Right lung (tissue), 5 donors: ENCODE data around the gene ACOT7. TPM values are rescaled to one million over a fixed set of nuclear protein-coding genes. Genes with fewer than 3 reads are reported as not detected.
"Not testable (repeated sequence)": the region's sequence is repeated elsewhere in the genome, so short reads cannot be mapped to it uniquely, and the experiment has no call there.

Source experiments
- DNase-seq, 2 donors: peaks; one replicate each; pipeline ENCODE4 v3.0.0-alpha.2; 2013
- polyA plus RNA-seq, 5 donors: library from polyadenylated mRNA; unstranded; fragments of 120-200 nt; gene quantifications; one replicate each; pipeline versions ENCODE4 v1.2.1 to v1.2.3, GENCODE V29; 2013; ENCODE audit warnings: inconsistent platforms in 1 of 5, low replicate concordance in 1 of 5; ENCODE audit not compliant: insufficient read length in 5 of 5, insufficient read depth in 1 of 5

ACOT7 gene
- polyA plus RNA-seq, 5 donors = 11.7 to 17.0 (median 14.4) TPM

DNA sequence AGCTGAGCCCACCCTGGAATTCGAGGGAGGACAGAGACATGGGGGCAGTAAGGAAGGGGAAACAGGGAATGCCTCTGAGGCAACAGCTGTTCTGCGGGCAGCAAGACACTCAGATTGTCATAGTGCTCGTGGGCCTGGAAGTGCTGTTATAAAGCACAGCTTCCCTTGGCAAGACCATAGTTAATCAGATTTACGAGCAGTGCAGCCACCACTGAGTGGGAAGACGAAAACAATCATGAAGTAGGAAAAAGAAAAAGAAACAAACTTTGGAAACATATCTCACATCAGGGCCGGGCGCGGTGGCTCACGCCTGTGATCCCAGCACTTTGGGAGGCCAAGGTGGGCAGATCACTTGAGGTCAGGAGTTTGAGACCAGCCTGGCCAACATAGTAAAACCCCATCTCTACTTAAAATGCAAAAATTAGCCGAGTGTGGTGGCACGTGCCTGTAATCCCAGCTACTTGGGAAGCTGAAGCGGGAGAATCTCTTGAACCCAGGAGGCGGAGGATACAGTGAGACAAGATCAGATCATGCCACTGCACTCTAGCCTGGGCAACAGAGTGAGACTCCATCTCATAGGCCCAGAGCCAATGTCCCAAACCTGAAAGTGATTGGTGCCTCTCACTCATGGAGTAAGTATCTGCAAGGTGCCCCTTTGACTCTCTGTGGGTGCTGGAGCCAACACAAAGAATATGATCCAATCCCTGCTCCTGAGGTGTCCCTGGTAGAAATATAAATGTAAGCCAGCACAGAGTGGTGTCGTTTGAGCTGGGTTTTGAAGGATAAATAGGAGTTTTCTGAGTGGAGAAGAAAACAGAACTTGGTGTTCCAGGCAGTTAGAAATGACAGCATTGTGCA, 77.1 kb downstream of the ACOT7 start:
- no peak for DNase-seq

GRCh38 chr1:6314503-6314902, 79.1 kb downstream of the ACOT7 start:
- DNase-seq = no peak

GRCh38 chr1:6313393-6314200, 80.0 kb downstream of the ACOT7 start:
- DNase-seq = no peak

DNA sequence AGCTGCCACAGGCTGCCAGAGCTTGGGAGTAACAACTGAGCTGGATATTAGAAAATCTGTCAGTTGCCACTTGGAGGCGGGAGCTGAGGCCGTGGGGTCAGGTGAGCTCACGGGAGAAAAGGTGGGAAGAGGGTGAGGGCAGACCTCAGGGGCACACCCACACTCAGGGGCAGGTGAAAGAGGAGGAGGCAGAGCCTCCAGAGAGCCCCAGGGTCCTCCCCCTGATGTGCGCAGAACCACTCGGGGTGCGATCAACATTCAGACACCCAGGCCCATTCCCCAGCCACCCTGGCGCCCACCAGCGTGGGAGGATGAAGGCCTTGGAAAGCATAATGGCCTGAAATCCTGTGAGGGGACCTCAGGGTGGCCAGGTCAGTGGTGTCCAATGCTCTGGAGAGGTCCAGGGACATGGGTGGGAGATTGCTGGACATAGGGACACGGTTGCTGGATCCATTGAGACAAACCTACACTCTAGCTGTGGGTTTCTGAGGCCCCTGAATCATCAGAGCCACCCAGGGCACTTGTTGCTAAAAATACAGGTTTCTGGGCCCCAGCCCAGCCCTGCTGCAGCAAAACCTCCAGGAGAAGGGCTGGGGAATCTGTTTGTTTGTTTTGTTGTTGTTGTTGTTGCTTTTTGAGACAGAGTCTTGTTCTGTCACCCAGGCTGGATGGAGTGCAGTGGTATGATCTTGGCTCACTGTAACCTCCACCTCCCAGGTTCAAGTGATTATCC, 83.3 kb downstream of the ACOT7 start:
- DNase-seq = no peak

DNA sequence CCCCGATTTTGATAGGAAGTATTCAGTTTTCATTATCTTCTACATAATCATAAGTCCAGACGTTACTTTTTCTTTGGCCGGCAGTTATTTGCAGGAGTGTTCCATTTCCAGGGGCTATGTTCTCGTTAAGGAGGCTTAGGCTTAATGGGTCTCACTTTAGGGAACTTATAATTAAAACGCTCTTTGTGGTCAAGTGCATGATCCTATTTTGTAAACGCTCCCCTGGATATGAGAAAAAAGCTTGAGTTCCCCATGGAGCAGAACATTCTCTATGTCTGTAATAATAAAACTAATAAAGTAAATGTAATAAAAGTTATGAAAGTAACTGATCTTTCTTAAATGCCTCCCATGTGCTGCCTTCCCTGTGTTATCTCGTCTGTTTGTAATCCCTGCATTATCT, 84.0 kb downstream of the ACOT7 start:
- DNase-seq = no peak

DNA sequence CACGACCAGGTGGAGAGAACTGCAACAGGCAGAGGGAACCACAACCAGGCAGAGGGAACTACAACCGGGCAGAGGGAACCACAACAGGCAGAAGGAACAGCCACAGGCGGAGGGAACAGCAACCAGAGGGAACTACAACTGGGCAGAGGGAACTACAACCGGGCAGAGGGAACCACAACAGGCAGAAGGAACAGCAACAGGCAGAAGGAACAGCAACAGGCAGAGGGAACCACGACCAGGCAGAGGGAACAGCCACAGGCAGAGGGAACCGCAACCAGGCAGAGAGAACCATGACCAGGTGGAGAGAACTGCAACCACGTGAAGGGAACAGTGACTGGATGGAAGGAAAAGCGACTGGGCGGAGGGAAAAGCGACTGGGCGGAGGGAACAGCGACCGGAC, 85.1 kb downstream of the ACOT7 start:
- DNase-seq = no peak

DNA sequence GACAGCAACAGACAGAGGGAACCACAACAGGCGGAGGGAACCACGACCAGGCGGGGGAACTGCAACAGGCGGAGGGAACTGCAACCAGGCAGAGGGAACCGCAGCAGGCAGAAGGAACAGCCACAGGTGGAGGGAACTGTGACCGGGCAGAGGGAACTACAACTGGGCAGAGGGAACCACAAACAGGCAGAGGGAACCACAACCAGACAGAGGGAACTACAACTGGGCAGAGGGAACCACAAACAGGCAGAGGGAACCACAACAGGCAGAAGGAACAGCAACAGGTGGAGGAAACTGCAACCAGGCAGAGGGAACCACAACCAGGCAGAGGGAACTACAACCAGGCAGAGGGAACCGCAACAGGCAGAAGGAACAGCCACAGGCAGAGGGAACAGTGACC, 85.9 kb downstream of the ACOT7 start:
- not testable (repeated sequence) for DNase-seq

DNA sequence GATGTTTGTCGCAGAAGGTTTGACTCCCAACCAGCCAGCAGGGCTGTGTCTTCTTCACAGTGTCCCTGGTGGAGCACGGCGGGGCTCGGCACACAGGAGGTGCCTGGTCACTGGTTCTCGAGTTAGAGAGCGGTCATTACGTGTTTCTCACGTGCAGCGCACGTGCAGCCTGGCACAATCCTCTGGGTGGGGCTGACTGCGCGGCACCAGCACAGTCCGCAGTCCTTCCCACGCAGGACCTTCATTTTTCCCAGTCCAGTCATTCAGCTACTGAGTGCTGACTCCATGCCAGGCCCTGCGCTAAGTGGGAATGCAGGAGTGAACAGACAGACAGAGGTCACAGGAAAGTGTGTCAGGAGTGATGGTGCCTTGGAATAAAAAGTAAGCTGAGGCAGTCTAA, 86.5 kb downstream of the ACOT7 start:
- DNase-seq = no peak

DNA sequence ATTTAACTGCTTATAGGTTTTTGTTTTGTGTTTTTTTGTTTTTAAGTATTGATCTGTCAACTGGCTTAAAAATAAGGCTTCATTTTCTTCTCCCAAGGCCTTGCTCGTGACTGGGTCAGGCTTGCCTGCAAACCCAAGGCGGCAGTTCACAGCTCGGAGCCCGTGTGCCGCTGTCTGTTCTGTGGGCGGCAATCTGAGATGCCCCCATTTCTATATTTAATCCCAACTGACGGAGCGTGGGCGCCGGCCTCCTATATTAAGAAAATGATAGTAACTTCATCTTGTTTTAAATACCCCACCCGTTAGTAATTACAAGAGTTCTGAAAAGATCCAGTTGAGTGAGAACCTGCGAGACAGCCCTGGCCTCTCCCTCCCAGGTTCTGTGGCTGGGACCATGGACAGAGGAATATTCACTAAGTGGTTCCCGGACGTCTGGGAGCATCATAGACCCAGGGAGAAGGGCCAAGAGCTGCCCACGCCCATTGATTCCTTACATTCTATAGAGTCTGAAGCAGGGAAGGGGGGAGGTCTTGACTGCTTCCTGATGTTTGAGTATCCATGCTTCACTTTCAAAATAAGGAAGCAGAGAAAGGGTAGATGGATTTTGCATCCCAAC, 90.1 kb downstream of the ACOT7 start:
- no peak for DNase-seq

- no peak for DNase-seq
Measured at GRCh38 chr1:6302568-6302967, 91.0 kb downstream of the ACOT7 start.

DNA sequence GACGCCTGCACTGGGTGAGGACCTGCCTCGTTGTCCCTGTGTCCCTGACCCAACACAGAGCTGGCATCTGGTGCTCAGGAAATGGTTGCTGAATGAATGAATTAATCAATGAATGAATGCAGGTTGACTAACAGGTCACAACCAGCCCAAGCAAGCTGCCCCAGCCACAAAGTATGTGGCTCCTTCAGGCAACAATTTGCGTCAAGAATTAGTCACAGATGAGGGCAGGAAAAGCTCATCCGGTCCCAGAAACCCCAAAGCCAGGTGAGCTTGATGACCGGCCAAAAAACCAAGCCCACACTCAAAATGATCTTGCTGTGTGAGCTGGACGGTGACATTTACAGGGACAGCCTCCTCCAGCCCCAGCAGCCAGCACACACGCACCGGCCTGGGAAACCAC, 92.0 kb downstream of the ACOT7 start:
- DNase-seq = no peak

DNA sequence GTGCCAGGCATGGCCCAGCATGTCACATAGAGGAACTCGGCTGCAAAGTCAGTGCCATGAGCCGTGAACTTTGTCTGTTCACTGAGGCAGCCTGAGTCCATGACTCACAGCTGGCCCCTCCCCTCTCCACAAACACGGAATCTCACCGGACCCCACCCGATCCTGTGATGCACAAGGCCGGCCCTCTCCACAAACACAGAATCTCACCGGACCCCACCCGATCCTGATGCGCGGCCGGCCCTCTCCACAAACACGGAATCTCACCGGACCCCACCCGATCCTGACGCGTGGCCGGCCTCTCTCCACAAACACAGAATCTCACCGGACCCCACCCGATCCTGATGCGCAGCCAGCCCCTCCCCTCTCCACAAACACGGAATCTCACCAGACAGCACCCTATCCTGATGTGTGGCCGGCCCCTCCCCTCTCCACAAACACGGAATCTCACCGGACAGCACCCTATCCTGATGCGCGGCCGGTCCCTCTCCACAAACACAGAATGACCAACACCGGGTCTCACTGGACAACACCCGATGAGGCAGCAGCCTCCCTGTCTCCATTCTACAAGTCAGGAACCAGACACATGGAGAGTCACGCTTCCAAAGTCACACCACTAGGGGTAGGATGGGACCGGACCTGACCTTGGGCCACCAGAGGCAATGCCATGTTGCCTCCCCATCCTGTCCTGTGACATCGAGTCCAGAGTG, 93.1 kb downstream of the ACOT7 start:
- DNase-seq = no peak

DNA sequence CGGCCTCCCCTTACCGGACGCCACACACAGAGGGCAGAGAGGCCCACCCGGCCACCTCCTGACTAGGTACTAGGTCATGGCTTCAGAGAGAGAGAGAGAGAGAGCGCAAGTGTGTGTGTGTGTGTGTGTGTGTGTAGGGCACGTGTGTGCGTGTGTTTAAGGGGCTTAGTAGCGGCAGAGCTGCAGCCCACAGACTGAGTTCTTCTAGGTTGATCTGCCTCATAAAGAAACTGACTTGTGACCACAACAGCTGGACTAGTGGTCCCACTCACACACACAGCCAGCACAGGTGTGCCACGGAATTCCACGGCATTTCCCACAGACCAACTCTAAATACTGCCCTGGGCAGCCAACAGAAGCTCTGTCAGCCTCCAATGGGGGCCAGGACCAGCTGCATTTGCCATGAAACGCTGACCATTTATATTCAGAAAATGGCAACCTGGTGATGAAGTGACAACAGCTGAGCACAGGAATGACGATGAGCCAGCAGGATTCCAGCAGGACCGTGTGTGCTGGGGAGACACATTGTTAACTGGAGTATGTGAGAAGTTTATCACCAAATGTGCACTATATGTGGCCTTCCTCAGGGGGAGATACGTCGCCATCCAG, 93.9 kb downstream of the ACOT7 start:
- no peak for DNase-seq

DNA sequence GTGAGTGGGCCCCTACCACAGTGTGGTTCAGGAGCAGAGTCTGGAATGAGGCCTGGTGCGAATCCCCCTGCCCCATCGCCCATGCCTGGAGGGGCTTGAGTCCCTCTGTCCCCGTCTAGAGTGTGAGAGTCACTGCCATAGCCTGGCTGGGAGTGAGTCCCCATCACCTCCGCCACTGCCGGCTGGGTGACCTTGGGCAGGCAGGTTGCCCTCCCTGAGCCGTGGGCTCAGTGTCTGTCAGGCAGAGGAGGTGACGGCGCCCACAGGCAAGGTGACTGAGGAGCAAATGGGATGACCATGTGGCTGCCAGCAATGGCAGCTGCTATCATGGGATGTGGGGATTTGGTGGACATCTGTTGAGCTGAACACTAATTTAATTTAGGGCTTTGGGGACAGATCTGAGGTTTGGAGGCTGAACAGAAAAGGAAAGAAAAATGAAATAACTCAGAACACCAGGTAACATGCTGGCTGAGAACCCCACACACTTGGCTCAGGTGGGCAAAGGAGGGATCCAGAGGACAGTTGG, 94.6 kb downstream of the ACOT7 start:
- no peak for DNase-seq

- DNase-seq = no peak
Measured at GRCh38 chr1:6298530-6298929, 95.0 kb downstream of the ACOT7 start.

- no peak for DNase-seq
Measured at GRCh38 chr1:6295910-6296309, 97.7 kb downstream of the ACOT7 start.

GRCh38 chr1:6294890-6295556, 98.5 kb downstream of the ACOT7 start:
- DNase-seq = no peak

DNA sequence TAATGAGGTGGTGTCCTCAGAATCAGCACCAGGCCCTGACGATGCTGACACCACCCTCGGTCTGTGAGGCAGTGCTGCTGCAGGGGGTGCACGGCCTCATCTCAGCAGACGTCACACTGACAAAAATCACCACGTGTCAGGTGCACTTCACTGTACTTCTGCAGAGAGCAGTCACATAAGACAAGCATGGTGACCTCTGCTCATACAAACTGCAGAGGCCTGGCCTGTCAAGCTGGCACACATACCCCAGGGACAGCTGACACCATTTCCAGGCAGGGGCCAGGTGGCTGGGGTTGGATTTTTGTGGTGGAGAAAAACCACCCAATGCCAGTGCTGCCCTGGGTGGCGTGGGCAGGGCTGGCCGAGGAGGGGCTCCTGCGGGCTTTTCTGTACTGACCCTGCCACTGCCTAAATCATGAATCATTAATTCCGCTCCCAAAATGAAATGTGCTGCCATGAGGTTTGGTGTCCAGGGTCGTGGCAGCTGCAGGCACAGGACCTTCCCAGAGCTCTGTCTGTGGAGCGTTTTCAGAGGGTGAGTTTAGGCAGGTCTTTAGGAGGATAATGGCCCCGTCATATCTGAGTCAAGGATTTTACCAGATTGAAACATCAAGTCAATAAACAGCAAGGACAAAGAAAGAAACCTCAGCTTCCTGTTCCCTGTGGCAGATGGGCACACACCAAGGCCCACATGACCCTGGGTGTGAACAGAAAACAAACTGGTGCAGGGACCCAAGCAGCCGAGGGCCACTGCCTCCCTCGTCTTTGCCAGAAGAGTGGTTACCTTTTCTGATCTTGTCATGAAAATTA, 99.3 kb downstream of the ACOT7 start:
- DNase-seq = no peak

GRCh38 chr1:6292102-6292501, 101.5 kb downstream of the ACOT7 start:
- no peak for DNase-seq
